ENCODE data around the gene PATZ1.
"Not testable (repeated sequence)": the region's sequence is repeated elsewhere in the genome, so short reads cannot be mapped to it uniquely, and the experiment has no call there.

The PATZ1 gene

GRCh38 chr22:31326877-31327276 lies 19.3 kb downstream of the PATZ1 start:
- in situ Hi-C loops (cut with HindIII; ENCODE audit: low pct_ligation_motif_present, low pct_unique_long_range_greater_than_20kb, low sequenced_read_pairs) = no loop called here

GRCh38 chr22:31323578-31324550 lies 22.3 kb downstream of the PATZ1 start:
- DNase-seq = no peak
- in situ Hi-C loops (cut with HindIII; ENCODE audit: low pct_ligation_motif_present, low pct_unique_long_range_greater_than_20kb, low sequenced_read_pairs) = no loop called here

More at GRCh38 chr22:31326877-31327276, 19.3 kb downstream of the PATZ1 start:
- DNase-seq = no peak

GRCh38 chr22:31321421-31321820 lies 24.7 kb downstream of the PATZ1 start:
- no peak for DNase-seq
- in situ Hi-C loops (cut with HindIII; ENCODE audit: low pct_ligation_motif_present, low pct_unique_long_range_greater_than_20kb, low sequenced_read_pairs) = no loop called here

GRCh38 chr22:31314220-31314619 lies 31.9 kb downstream of the PATZ1 start:
- DNase-seq; in situ Hi-C loops (cut with HindIII; ENCODE audit: low pct_ligation_motif_present, low pct_unique_long_range_greater_than_20kb, low sequenced_read_pairs): not testable (repeated sequence)

GRCh38 chr22:31313366-31314147 lies 32.6 kb downstream of the PATZ1 start:
- peak; percentile 42 for DNase-seq

GRCh38 chr22:31308181-31308580 lies 38.0 kb downstream of the PATZ1 start:
- DNase-seq = no peak
- in situ Hi-C loops (cut with HindIII; ENCODE audit: low pct_ligation_motif_present, low pct_unique_long_range_greater_than_20kb, low sequenced_read_pairs) = no loop called here

More at GRCh38 chr22:31313366-31314147, 32.6 kb downstream of the PATZ1 start:
- in situ Hi-C loops (cut with HindIII; ENCODE audit: low pct_ligation_motif_present, low pct_unique_long_range_greater_than_20kb, low sequenced_read_pairs) = no loop called here

GRCh38 chr22:31305194-31305593 lies 41.0 kb downstream of the PATZ1 start:
- in situ Hi-C loops (cut with HindIII; ENCODE audit: low pct_ligation_motif_present, low pct_unique_long_range_greater_than_20kb, low sequenced_read_pairs) = no loop called here
- no peak for DNase-seq

GRCh38 chr22:31302537-31302936 lies 43.6 kb downstream of the PATZ1 start:
- no peak for DNase-seq
- in situ Hi-C loops (cut with HindIII; ENCODE audit: low pct_ligation_motif_present, low pct_unique_long_range_greater_than_20kb, low sequenced_read_pairs) = no loop called here

GRCh38 chr22:31302006-31302405 lies 44.1 kb downstream of the PATZ1 start:
- no peak for DNase-seq
- in situ Hi-C loops (cut with HindIII; ENCODE audit: low pct_ligation_motif_present, low pct_unique_long_range_greater_than_20kb, low sequenced_read_pairs) = no loop called here

GRCh38 chr22:31300896-31301295 lies 45.2 kb downstream of the PATZ1 start:
- in situ Hi-C loops (cut with HindIII; ENCODE audit: low pct_ligation_motif_present, low pct_unique_long_range_greater_than_20kb, low sequenced_read_pairs) = no loop called here
- DNase-seq = no peak

GRCh38 chr22:31295831-31296657 lies 50.1 kb downstream of the PATZ1 start:
- peak; percentile 11 for DNase-seq
- in situ Hi-C loops (cut with HindIII; ENCODE audit: low pct_ligation_motif_present, low pct_unique_long_range_greater_than_20kb, low sequenced_read_pairs) = no loop called here

- in situ Hi-C loops (cut with HindIII; ENCODE audit: low pct_ligation_motif_present, low pct_unique_long_range_greater_than_20kb, low sequenced_read_pairs) = no loop called here
- no peak for DNase-seq
These were observed 50.8 kb downstream of the PATZ1 start for GRCh38 chr22:31295360-31295759.

- in situ Hi-C loops (cut with HindIII; ENCODE audit: low pct_ligation_motif_present, low pct_unique_long_range_greater_than_20kb, low sequenced_read_pairs) = no loop called here
- peak; percentile 84 for DNase-seq
These were observed 53.7 kb downstream of the PATZ1 start, which contains the start of gene PIK3IP1 for GRCh38 chr22:31292236-31292989. PIK3IP1 (minus strand) TSS chr22:31292488; CDS start chr22:31292344, 144 bp downstream.

- in situ Hi-C loops (cut with HindIII; ENCODE audit: low pct_ligation_motif_present, low pct_unique_long_range_greater_than_20kb, low sequenced_read_pairs) = no loop called here
- DNase-seq = peak; percentile 45
These were observed 54.5 kb downstream of the PATZ1 start for GRCh38 chr22:31291481-31292235.

GRCh38 chr22:31290494-31291471 lies 55.4 kb downstream of the PATZ1 start:
- in situ Hi-C loops (cut with HindIII; ENCODE audit: low pct_ligation_motif_present, low pct_unique_long_range_greater_than_20kb, low sequenced_read_pairs) = no loop called here
- peak; percentile 87 for DNase-seq

- in situ Hi-C loops (cut with HindIII; ENCODE audit: low pct_ligation_motif_present, low pct_unique_long_range_greater_than_20kb, low sequenced_read_pairs) = no loop called here
- no peak for DNase-seq
These were observed 56.8 kb downstream of the PATZ1 start for GRCh38 chr22:31289344-31289743.
